ENCODE data around the gene PLCB2.

GRCh38 chr15:40290918-40291574 is 16.7 kb downstream of the PLCB2 start:
- TF ChIP-seq EP300 (IDR thresholded peaks at IDR 0.05; ENCODE audit: borderline replicate concordance) (no peak), YY1 (IDR thresholded peaks at IDR 0.05; ENCODE audit: low read depth) (no peak), CREB1 (IDR thresholded peaks at IDR 0.05; ENCODE audit: low read depth) (no peak), EGR1 (IDR thresholded peaks at IDR 0.05) (no peak), MAX (IDR thresholded peaks at IDR 0.05) (peak; percentile 93), REST (IDR thresholded peaks at IDR 0.05; ENCODE audit: low read depth) (no peak), RAD21 (IDR thresholded peaks at IDR 0.05; ENCODE audit: low read depth) (no peak), TEAD4 (IDR thresholded peaks at IDR 0.05) (no peak), CEBPB (IDR thresholded peaks at IDR 0.05) (no peak), TCF12 (IDR thresholded peaks at IDR 0.05; ENCODE audit: low read depth) (no peak), ZBTB7A (IDR thresholded peaks at IDR 0.05; ENCODE audit: low read depth) (peak; percentile 39; the same call in 1 of the 2 replicates), FOXM1 (IDR thresholded peaks at IDR 0.05; ENCODE audit: borderline replicate concordance, low read depth) (no peak)
- TF ChIP-seq, protein P1, sequence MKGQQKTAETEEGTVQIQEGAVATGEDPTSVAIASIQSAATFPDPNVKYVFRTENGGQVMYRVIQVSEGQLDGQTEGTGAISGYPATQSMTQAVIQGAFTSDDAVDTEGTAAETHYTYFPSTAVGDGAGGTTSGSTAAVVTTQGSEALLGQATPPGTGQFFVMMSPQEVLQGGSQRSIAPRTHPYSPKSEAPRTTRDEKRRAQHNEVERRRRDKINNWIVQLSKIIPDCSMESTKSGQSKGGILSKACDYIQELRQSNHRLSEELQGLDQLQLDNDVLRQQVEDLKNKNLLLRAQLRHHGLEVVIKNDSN (IDR thresholded peaks at IDR 0.05): peak; percentile 59; the same call in 1 of the 2 replicates
